HG02759 (cell line): ENCODE data around the gene KIF19.
A peak's percentile ranks its signal among the peaks of the same experiment; 100 is the strongest.
"Not testable (repeated sequence)": the region's sequence is repeated elsewhere in the genome, so short reads cannot be mapped to it uniquely, and the experiment has no call there.

Experiments used
- ATAC-seq: cut with Tn5 transposase; IDR thresholded peaks from one replicate; pipeline ENCODE4 v1.9.1; 2021; ENCODE audit warnings: mild to moderate bottlenecking, moderate library complexity; ENCODE audit not compliant: unreplicated experiment

The KIF19 gene

DNA sequence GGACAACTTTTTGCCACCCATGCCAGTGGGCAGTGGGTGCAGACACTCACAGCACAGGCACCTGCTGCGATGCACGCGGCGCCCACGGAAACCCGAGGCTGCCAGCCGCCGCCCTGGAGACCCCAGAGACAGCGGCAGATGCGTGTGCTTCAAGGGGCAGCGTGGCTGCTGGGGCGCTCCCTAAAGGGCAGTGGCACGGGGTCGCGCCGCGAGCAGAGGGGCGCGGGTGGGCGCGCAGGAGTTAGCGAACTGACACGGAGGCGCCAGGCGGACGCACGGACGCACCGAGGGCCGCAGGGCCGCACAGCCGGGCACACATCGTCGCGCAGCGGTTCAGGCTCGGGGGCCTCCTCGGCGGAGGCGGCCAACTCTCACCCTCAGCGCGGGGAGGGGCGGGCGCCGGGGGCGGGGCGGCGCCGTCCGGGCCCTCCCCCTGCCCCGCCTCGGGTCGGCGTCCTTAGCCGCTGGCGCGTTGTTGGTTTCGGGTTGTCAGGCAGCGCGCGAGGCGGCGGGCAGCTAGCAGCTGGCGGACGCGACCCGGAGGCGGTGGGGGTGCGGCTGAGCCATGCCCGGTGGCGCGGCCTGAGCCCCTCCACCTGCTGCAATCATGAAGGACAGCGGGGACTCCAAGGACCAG is at the start of gene KIF19:
Gene KIF19, plus strand, starts transcription at position 484 of the 637 bp plus-strand sequence. Its CDS starts 124 bp downstream, at position 608.
- no peak for ATAC-seq

DNA sequence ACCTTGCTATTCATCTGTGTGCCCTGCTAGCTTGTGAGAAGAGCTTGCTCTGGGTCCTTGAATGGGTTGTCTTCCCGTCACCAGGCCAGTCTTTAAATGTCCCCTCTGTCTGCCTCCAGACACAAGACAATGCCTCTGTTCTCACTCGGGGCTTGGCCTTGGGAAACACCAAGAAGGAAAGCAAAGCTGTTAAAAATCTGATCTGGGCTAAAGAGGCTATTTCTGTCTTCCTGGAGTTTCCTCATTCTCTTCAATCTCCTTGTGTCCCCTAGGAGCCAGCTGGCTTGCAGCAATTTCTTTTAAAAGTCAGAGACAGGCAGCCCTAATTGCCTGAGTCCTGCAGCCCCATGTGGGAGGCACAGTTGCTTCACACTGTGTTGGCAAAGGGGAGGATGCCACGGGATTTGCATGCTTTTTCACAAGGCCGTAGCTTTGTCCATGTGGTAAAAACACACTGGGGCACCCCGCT is 49.5 kb upstream of the KIF19 start:
- ATAC-seq, result no peak

DNA sequence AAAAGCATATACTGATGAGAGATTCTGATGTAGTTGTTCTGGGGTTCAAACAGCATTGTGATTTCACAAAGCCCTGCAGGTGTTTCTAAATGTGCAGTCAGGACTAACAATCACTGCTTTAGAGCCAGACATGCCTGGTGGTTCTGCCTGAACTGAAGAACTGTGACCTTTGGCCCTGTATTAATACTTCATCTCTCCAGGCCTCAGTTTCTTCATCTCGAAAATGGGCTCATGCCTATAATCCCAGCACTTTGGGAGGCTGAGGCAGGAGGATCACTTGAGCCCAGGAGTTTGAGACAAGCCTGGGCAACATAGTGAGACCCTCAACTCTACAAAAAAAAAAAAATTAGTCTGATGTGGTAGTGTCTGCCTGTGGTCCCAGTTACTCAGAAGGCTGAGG is 48.1 kb upstream of the KIF19 start:
- no peak for ATAC-seq

- not testable (repeated sequence) for ATAC-seq
These were observed 46.4 kb upstream of the KIF19 start for GRCh38 chr17:74279617-74280016.

DNA sequence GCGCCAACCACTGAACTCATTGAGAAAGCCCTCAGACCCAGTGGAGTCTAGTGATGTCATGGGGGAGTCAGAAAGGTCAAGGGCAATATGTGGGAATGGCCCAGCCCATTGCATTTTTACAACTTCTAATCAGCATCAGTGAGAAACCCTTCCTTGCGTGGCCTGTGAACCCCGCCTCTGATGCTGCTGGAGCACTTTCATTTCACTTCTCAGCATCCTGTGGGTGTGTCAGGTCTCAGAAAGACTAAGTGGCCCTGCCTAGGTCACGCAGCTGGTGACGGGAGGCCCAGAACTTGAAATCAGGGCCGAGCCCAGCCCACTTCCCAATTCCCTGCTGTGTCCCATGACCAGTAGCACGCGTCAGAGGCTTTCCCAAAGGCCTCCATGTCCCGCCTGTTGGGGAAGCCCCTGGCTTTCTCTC is 45.9 kb upstream of the KIF19 start:
- no peak for ATAC-seq

- ATAC-seq, result no peak
These were observed 44.2 kb upstream of the KIF19 start for GRCh38 chr17:74281799-74282198.

GRCh38 chr17:74282274-74282586 is 43.8 kb upstream of the KIF19 start:
- not testable (repeated sequence) for ATAC-seq

GRCh38 chr17:74282587-74283370 is 43.2 kb upstream of the KIF19 start:
- ATAC-seq, result no peak

GRCh38 chr17:74283371-74283673 is 42.7 kb upstream of the KIF19 start:
- no peak for ATAC-seq

DNA sequence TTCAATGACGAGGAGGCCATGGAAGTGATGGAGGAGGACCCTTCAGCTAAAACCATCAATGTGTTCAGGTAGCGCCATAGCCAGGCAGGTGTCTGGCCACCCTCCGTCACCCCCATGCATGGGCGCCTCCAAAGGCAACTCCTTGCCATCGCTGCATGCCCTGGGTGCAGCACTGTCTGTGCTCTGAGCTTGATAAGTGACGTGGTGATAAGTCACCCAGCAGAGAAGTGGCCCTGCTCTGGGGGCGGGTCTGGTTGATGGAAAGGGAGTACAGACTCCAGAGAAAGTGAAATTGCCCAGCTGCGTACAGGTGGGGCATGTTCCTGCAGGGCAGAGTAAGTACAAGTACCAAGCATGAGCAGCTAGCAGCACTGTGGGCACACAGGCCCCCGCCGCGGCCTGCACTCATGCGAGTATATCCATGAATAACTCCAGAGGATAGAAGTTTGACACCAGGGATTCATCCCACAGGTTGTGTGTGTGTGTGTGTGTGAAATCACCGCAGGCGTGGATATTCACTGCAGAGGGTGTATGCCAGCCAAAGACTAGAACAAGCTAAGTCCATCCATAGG is 38.9 kb upstream of the KIF19 start:
- no peak for ATAC-seq

GRCh38 chr17:74288785-74289184 is 37.2 kb upstream of the KIF19 start:
- ATAC-seq, result peak; percentile 52

DNA sequence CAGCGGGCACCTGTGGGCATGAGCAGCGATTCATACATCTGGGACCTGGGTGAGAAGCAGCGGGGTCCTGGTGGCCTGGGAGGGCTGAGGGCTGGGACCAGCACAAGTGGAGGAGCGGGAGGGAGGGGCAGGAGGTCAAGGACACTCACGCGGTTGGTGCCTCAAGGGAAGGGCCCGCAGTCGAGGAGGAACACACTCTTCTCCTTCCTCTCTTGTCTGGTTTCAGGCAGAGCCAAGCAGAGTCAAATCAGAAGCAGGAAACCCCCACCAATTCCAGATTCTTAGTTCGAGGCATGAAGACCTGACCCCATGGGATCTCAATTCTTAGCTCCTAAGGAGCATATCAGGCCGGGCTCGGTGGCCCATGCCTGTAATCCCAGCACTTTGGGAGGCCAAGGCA is 36.3 kb upstream of the KIF19 start:
- no peak for ATAC-seq

DNA sequence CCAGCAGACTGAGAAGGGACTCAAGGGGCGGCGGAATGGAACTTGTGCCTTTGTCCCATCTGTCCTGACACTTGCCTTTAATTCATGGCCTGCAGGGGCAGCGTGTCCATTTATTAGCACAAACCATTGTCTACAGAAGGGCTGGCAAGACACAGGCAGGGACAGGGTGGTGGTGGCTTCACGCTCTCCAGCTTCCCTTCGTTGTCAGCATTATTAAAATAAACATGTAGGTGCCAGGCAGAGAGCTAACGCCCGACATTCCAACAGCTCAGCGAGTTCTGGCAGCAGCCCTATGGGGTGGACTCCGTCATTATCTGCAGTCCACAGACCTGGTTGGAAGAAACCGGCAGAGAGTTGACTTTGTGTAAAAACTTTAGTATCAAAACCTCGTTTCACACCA is 35.7 kb upstream of the KIF19 start:
- no peak for ATAC-seq

DNA sequence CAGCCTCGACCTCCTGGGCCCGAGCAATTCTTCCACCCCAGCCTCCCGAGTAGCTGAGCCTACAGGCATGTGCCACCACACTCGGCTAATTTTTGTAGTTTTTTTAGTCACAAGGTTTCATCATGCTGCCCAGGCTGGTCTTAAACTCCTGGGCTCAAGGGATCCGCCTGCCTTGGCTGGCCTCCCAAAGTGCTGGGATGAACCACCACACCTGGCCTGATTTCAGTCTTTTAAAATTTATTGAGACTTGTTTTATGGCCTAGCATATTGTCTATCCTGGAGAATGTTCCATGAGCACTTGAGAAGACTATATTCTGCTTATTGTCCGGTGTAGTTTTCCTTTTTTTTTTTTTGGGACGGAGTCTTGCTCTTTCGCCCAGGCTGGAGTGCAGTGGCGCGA is 33.5 kb upstream of the KIF19 start:
- ATAC-seq, result no peak

GRCh38 chr17:74295625-74296547 is 30.1 kb upstream of the KIF19 start:
- no peak for ATAC-seq

DNA sequence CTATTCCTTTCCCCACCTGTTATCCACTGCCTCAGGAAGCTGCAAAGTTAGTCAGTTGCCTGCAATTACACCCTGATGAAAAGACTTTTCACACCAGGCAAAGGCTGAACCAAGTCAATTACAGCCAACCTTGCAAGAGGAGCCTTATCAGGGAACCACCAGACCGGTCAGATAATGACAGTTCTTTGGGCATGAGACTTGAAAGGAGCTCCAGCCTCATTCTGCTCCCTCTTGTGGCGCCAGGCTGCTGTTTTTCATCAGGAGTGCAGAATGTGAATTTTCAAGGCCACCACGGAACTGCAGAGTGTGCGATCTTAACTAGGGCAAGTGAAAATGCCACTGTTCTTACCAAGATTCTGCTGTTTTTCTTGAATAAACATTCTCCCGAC is 29.5 kb upstream of the KIF19 start:
- ATAC-seq, result no peak

DNA sequence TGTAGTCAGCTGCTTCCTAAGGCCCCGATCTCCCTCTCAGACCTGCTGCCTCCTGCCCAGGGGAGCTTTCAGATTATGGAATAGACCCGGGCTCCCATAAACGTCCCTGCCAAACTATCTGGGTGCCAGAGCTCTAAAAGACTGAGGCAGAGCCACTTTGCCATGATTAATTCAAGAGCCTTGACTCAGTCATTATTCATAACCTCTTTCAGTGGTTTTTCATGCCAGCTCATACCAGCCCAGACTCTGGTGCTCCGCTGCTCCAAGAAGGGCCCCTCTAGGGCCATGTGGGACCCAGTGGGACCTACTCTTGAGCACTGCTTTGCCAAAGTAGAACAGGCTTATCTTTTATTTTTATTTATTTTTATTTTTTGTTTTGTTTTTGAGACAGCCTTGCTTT is 28.1 kb upstream of the KIF19 start:
- ATAC-seq, result no peak

GRCh38 chr17:74298778-74299177 is 27.2 kb upstream of the KIF19 start:
- ATAC-seq, result no peak

DNA sequence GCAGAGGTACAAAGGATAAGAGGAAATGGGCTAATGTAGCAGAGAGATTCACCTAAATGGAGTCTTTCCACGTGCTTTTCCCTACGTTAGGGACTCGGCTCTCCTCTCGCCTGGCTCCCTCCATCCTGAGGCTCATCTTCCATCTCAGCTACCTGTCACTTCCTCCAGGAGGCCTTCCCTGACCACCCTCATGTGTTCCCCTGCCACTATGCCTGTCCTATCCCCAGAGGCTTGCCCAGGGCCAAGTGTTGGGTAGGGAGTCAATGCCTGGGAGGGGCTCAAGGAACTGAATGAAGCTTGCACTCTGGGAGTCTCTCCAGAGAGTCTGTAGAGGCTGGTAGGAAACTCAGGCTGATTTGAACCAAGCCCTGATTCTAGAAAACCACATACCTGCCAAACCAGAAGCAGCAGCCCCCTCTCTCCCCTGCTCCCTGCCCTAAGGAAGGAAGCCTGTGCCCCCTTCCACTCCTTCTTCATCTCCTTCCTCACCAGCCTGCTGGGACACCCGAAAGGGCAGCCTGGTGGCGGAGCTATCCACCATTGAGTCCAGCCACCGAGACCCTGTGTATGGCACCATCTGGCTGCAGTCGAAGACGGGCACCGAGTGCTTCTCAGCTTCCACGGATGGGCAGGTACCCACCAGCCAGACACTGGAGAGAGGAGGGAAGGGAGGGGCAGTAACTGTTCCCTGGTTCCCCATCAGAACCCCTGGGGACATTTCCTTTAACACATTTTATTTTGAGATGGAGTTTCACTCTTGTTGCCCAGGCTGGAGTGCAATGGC is 26.6 kb upstream of the KIF19 start:
- ATAC-seq, result no peak

DNA sequence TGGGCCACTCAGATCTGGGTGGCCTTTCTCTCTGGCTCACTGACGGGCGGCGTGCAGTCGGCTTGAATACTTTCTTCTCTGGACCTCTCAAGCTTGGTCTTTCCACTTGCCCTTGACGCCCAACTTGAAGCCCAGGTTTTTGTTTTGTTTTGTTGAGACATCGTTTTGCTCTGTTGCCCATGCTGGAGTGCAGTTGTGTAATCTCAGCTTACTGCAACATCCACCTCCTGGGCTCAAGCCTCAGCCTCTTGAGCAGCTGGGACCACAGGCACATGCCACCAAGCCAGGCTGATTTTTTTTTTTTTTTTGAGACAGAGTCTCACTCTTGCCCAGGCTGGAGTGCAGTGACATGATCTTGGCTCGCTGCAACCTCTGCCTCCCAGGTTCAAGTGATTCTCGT is 22.7 kb upstream of the KIF19 start:
- ATAC-seq, result no peak

GRCh38 chr17:74304184-74304583 is 21.8 kb upstream of the KIF19 start:
- ATAC-seq, result no peak
